ENCODE results near the gene LPAR3. TPM values are rescaled to one million over a fixed set of nuclear protein-coding genes. Genes with fewer than 3 reads are reported as not detected.
A peak's percentile ranks its signal among the peaks of the same experiment; 100 is the strongest.

LPAR3 gene
- polyA plus RNA-seq, 3 donors: not detected

DNA sequence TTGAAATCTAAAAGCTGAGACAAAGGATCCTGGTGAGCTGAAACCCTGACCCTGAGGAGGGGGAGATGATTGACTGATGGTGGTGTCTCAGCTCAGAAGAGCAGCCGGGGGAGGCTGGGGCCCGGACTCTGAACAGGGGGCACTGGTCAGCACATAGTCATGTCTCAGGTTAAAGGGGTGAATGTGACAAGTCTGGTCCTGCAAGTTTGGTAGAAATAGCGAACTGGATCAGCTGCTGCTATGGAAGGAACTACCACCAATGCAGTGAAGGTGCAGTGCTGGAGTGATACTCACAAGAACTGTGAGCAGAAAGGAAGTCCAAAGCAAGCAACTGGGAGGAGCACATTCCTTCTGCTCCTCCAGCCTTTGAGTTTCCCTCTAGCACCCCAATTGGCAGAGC, 104.0 kb downstream of the LPAR3 start:
- Histone ChIP-seq H3K27me3 (ENCODE audit: control insufficient read depth in 2 of 2, insufficient read depth in 2 of 2, low read length in 2 of 2) (no peaks in the 10 kb centered on the region), H3K27ac (ENCODE audit: low read depth in 1 of 2, low read length in 2 of 2) (no peak overlapping the region), H3K4me3 (replicated peaks in 1 of 3; ENCODE audit: low read depth in 2 of 3, low read length in 3 of 3) (no peak overlapping the region), H3K9ac (ENCODE audit: insufficient read depth, low read length, poor library complexity, severe bottlenecking) (no peak overlapping the region), H3K4me2 (replicated peaks; ENCODE audit: extremely low read depth, low read length, poor library complexity, severe bottlenecking) (no peak overlapping the region), H4K20me1 (ENCODE audit: insufficient read depth, low read length) (no peaks in the 10 kb centered on the region), H3K4me1 (ENCODE audit: control insufficient read depth in 1 of 2, insufficient read depth in 2 of 2, low read length in 2 of 2) (no peaks in the 10 kb centered on the region), H3K79me2 (ENCODE audit: insufficient read depth, low read length) (no peaks in the 10 kb centered on the region), H2AFZ (ENCODE audit: insufficient read depth, low read depth, low read length, poor library complexity, severe bottlenecking) (no peak overlapping the region), H3K36me3 (replicated peaks in 1 of 2; ENCODE audit: control insufficient read depth in 1 of 2, insufficient read depth in 2 of 2, low read length in 2 of 2) (no peaks in the 10 kb centered on the region), H3K9me3 (replicated peaks in 1 of 2; ENCODE audit: control insufficient read depth in 1 of 2, insufficient read depth in 1 of 2, low read length in 2 of 2) (no peaks in the 10 kb centered on the region)
- Mint-ChIP-seq H3K27me3 (ENCODE audit: low read depth in 3 of 3) (no peaks in the 10 kb centered on the region), H3K27ac (no peak overlapping the region), H3K36me3 (no peaks in the 10 kb centered on the region), H3K9me3 (peaks cover 0 to 10% (median 2%) of the 10 kb centered on the region in 7 donors), H3K4me1 (no peaks in the 10 kb centered on the region), H3K4me3 (no peak overlapping the region)
- intact Hi-C loops (cut with micrococcal nuclease): no loop called here
- TF ChIP-seq, protein P1, sequence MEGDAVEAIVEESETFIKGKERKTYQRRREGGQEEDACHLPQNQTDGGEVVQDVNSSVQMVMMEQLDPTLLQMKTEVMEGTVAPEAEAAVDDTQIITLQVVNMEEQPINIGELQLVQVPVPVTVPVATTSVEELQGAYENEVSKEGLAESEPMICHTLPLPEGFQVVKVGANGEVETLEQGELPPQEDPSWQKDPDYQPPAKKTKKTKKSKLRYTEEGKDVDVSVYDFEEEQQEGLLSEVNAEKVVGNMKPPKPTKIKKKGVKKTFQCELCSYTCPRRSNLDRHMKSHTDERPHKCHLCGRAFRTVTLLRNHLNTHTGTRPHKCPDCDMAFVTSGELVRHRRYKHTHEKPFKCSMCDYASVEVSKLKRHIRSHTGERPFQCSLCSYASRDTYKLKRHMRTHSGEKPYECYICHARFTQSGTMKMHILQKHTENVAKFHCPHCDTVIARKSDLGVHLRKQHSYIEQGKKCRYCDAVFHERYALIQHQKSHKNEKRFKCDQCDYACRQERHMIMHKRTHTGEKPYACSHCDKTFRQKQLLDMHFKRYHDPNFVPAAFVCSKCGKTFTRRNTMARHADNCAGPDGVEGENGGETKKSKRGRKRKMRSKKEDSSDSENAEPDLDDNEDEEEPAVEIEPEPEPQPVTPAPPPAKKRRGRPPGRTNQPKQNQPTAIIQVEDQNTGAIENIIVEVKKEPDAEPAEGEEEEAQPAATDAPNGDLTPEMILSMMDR (IDR thresholded peaks at IDR 0.05): no peak
- 100% methylated on average over 3 of the region's 3 CpGs for WGBS (ENCODE audit: insufficient coverage)
- no peak for DNase-seq

DNA sequence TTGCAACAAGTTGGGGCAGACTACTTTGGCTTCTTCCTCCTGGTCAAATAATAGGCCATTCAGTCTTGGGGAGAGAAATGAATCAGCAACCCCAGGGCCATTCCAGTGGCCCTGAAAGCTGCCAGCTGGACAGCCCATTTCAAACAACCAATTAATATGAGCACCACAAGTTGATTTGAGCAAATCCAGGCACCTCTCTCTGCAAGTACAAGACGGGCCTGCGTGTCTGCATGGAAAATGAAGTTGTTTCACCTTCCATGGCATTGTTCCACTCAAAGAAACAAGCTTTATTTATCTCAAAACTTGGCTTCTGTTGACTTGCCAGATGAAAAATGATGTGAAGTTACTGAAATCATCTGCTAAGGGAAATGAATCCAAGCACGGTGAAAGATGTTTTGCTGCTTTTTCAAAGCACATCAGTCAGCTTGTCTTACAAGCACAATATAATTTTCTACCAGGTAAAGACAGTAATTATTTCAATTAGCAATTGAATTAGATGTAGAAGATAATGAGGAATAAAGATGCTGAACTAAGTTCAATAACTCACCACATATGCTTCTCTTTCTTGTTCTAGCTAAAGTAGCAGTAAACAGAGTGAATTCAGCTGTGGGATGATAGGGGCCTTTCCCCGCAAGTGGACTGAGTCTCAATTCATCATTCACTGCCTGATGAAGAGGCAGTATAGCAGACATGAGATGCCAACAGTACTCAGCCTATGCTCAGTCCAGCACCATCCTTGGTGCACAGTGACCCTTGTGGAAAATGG, 107.6 kb downstream of the LPAR3 start:
- Histone ChIP-seq H3K4me1 (ENCODE audit: control insufficient read depth in 1 of 2, insufficient read depth in 2 of 2, low read length in 2 of 2) (peaks cover 2 to 3% of the 10 kb centered on the region in 2 donors), H3K4me2 (replicated peaks; ENCODE audit: extremely low read depth, low read length, poor library complexity, severe bottlenecking) (no peak overlapping the region), H2AFZ (ENCODE audit: insufficient read depth, low read depth, low read length, poor library complexity, severe bottlenecking) (peak overlapping the region; percentile 3), H3K9ac (ENCODE audit: insufficient read depth, low read length, poor library complexity, severe bottlenecking) (no peak overlapping the region), H3K9me3 (replicated peaks in 1 of 2; ENCODE audit: control insufficient read depth in 1 of 2, insufficient read depth in 1 of 2, low read length in 2 of 2) (no peaks in the 10 kb centered on the region), H3K4me3 (replicated peaks in 1 of 3; ENCODE audit: low read depth in 2 of 3, low read length in 3 of 3) (no peak overlapping the region), H3K79me2 (ENCODE audit: insufficient read depth, low read length) (no peaks in the 10 kb centered on the region), H3K27ac (ENCODE audit: low read depth in 1 of 2, low read length in 2 of 2) (no peak overlapping the region), H3K27me3 (ENCODE audit: control insufficient read depth in 2 of 2, insufficient read depth in 2 of 2, low read length in 2 of 2) (no peaks in the 10 kb centered on the region), H3K36me3 (replicated peaks in 1 of 2; ENCODE audit: control insufficient read depth in 1 of 2, insufficient read depth in 2 of 2, low read length in 2 of 2) (no peaks in the 10 kb centered on the region), H4K20me1 (ENCODE audit: insufficient read depth, low read length) (no peaks in the 10 kb centered on the region)
- peaks cover 0 to 3% (median 1%) of the 10 kb centered on the region in 3 donors for H3K27me3 Mint-ChIP-seq (ENCODE audit: low read depth in 3 of 3)
- H3K36me3 Mint-ChIP-seq: no peaks in the 10 kb centered on the region
- H3K9me3 Mint-ChIP-seq: peaks cover 0 to 3% (median 0%) of the 10 kb centered on the region in 7 donors
- no peak for DNase-seq
- TF ChIP-seq, protein P1 (IDR thresholded peaks at IDR 0.05): no peak
- no CpG with 5 or more reads among the region's 4 CpGs for WGBS (ENCODE audit: insufficient coverage)
- intact Hi-C loops (cut with micrococcal nuclease): no loop called here
- no peak overlapping the region for H3K4me3 Mint-ChIP-seq
- peak overlapping the region in 1 of 7 donors; percentile 27 for H3K27ac Mint-ChIP-seq
- peaks cover 5% of the 10 kb centered on the region for H3K4me1 Mint-ChIP-seq

All from CD14-positive monocyte (primary cell).